ENCODE data around the gene FBH1. TPM values are rescaled to one million over a fixed set of nuclear protein-coding genes. Genes with fewer than 3 reads are reported as not detected.
A peak's percentile ranks its signal among the peaks of the same experiment; 100 is the strongest.

FBH1 gene
- total and polyA plus RNA-seq, 9 donors = 46.4 to 80.3 (median 74.7) TPM

DNA sequence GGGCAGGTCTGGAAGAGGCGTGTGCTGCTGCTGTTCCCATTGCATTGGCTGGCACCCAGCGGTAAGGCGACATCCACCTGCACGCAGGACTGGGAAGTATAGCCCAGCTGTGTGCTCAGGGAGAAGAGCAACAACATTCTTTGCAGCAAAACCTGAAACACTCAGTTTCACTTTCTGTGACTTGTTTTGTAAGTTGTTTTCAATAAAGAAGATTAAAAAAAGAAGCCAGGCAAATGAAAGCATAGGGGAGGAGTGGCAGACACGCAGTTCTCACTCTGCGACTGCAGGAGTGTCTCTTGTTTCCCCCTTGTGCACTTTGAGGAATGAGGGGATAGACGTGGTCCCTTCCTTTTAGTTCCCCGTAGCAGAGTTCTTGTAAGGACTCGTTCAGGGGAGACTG is 5.8 kb downstream of the FBH1 start:
- no peak overlapping the region for H3K4me3 ChIP-seq
- no peaks in the 10 kb centered on the region for H3K9me3 ChIP-seq
- H3K4me1 ChIP-seq (ENCODE audit: insufficient read depth) = peaks cover 6% of the 10 kb centered on the region
- no peaks in the 10 kb centered on the region for H3K27me3 ChIP-seq
- no peak overlapping the region for H3K27ac ChIP-seq
- WGBS, 3 donors = 37 to 55% (median 42%) methylated on average over 9 of the region's 9 CpGs
- no peak for DNase-seq
- no peaks in the 10 kb centered on the region for H3K36me3 ChIP-seq
- TF ChIP-seq, protein P1, sequence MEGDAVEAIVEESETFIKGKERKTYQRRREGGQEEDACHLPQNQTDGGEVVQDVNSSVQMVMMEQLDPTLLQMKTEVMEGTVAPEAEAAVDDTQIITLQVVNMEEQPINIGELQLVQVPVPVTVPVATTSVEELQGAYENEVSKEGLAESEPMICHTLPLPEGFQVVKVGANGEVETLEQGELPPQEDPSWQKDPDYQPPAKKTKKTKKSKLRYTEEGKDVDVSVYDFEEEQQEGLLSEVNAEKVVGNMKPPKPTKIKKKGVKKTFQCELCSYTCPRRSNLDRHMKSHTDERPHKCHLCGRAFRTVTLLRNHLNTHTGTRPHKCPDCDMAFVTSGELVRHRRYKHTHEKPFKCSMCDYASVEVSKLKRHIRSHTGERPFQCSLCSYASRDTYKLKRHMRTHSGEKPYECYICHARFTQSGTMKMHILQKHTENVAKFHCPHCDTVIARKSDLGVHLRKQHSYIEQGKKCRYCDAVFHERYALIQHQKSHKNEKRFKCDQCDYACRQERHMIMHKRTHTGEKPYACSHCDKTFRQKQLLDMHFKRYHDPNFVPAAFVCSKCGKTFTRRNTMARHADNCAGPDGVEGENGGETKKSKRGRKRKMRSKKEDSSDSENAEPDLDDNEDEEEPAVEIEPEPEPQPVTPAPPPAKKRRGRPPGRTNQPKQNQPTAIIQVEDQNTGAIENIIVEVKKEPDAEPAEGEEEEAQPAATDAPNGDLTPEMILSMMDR (IDR thresholded peaks at IDR 0.05) = no peak
- TF ChIP-seq EP300 (IDR thresholded peaks at IDR 0.05) (no peak), POLR2A (IDR thresholded peaks at IDR 0.05) (no peak)
- intact Hi-C loops (cut with DNase I) = loop anchor here in 1 of 4 donors (10.0 kb wide), 1 partner anchor 49 kb away; no protein-coding TSS in a partner anchor

DNA sequence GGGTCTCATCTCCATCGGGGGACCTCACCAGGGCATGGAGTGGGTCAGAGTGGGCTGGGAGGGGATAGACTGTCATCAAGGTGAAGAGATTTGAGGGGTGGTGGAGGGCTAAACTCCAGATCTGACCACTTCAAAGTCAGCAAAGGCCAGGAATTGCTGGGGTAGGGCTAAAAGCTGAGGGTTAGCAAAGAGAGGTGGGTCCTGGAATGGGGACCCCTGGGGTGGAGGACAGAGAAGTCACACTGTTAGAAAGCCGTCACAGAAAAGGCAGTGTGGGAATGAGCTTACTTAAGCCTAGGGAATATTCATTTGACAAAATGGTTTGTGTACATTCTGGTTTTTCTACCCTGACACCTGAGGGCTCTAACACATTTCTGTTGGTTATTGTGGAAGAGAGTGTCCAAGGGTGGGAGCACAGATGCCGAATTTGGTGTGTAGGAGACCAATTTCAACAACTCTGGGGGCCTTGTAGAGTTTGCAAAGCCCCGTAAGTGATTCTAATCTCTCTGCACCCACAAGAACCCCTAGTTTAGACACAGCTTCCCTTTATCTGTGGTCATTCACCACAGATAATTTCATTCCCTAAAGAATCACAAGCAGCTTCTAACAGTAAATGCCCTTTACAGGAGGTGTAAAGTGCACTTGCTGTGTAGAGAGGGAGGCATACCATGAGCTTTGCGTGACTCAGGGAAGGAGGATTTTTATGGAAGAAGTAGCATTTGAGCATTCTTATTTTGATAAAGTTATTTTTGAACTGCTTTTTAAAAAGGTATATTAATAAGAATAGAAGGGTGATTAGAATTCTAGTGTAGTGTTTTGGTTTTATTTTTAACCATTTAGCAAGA is 6.4 kb downstream of the FBH1 start:
- Histone ChIP-seq H3K27me3 (no peaks in the 10 kb centered on the region), H3K27ac (no peak overlapping the region), H3K36me3 (no peaks in the 10 kb centered on the region), H3K4me3 (no peak overlapping the region), H3K9me3 (no peaks in the 10 kb centered on the region), H3K4me1 (ENCODE audit: insufficient read depth) (peaks cover 4% of the 10 kb centered on the region)
- WGBS, 3 donors = 76 to 78% (median 78%) methylated on average over 5 of the region's 5 CpGs
- intact Hi-C loops (cut with DNase I) = loop anchor here in 1 of 4 donors (10.0 kb wide), 1 partner anchor 48 kb away; no protein-coding TSS in a partner anchor
- TF ChIP-seq EP300 (IDR thresholded peaks at IDR 0.05) (no peak), POLR2A (IDR thresholded peaks at IDR 0.05) (no peak)
- TF ChIP-seq, protein P1 (IDR thresholded peaks at IDR 0.05) = no peak
- DNase-seq = no peak

DNA sequence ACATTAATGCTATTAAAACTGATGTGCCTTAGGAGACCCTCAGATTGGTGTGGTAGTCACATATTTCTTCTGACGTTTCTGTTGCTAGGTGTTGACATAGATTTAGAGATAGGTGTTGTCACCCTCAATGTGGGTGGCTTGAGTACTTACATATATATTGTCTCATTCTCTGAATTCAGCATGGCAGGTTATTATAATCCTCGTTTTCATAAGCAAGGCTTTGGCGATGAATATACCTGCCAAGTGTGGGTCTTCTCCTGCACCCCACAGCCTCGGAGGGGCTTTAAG is 7.0 kb downstream of the FBH1 start:
- 79 to 91% (median 86%) methylated on average over 4 of the region's 4 CpGs for WGBS, 3 donors
- no peak for TF ChIP-seq POLR2A (IDR thresholded peaks at IDR 0.05)
- Histone ChIP-seq H3K9me3 (no peaks in the 10 kb centered on the region), H3K4me1 (ENCODE audit: insufficient read depth) (peaks cover 3% of the 10 kb centered on the region), H3K27me3 (no peaks in the 10 kb centered on the region), H3K36me3 (no peaks in the 10 kb centered on the region), H3K27ac (no peak overlapping the region), H3K4me3 (no peak overlapping the region)
- intact Hi-C loops (cut with DNase I) = loop anchor here in 1 of 4 donors (10.0 kb wide), 1 partner anchor 48 kb away; no protein-coding TSS in a partner anchor
- DNase-seq = no peak

DNA sequence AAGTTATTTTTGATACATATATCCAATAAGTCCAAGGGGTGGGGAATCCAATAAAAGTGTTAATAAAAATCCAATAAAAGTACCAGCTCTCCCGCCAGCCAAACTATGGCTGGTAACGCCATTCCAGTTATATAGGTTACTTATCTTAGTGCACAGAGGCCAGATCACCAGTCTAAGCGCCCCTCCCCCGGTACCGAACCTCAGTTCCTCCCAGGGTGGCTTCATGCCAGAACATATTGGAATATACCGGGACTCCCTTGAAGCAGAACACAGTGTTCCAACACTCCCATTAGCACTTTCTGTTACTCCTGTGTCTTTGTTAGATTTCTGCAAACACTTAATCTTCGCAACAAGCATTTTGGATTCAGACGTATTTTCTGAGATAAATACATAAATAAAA is 7.5 kb downstream of the FBH1 start:
- no peaks in the 10 kb centered on the region for H3K27me3 ChIP-seq
- H3K4me1 ChIP-seq (ENCODE audit: insufficient read depth) = peaks cover 2% of the 10 kb centered on the region
- H3K27ac ChIP-seq = no peak overlapping the region
- no peaks in the 10 kb centered on the region for H3K9me3 ChIP-seq
- intact Hi-C loops (cut with DNase I) = loop anchor here in 1 of 4 donors (10.0 kb wide), 1 partner anchor 47 kb away; no protein-coding TSS in a partner anchor
- no peaks in the 10 kb centered on the region for H3K36me3 ChIP-seq
- 57 to 77% (median 76%) methylated on average over 8 of the region's 8 CpGs for WGBS, 3 donors
- peak in 1 of 5 donors; percentile 61 for DNase-seq
- H3K4me3 ChIP-seq = no peak overlapping the region
- TF ChIP-seq, protein P1 (IDR thresholded peaks at IDR 0.05) = no peak
- no peak for TF ChIP-seq EP300 (IDR thresholded peaks at IDR 0.05)
- TF ChIP-seq POLR2A (IDR thresholded peaks at IDR 0.05) = no peak

DNA sequence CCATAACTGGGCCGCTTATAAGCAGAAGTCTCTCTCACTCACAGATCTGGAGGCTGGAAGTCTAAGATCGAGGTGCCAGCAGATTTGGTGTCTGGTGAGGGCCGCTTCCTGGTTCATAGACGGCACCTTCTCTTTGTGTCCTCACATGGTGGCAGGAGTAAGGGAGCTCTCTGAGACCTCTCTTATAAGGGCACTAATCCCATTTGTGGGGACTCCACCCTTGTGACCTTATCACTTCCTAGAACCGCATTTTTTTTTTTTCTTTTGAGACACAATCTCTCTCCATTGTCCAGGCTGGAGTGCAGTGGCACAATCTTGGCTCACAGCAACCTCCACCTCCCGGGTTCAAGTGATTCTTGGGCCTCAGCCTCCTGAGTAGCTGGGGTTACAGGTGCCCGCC is 8.1 kb downstream of the FBH1 start:
- Histone ChIP-seq H3K27ac (no peak overlapping the region), H3K4me1 (ENCODE audit: insufficient read depth) (peaks cover 2% of the 10 kb centered on the region), H3K36me3 (no peaks in the 10 kb centered on the region), H3K27me3 (no peaks in the 10 kb centered on the region), H3K9me3 (no peaks in the 10 kb centered on the region), H3K4me3 (no peak overlapping the region)
- DNase-seq = no peak
- no peak for TF ChIP-seq EP300 (IDR thresholded peaks at IDR 0.05)
- TF ChIP-seq, protein P1 (IDR thresholded peaks at IDR 0.05) = no peak
- no peak for TF ChIP-seq POLR2A (IDR thresholded peaks at IDR 0.05)
- intact Hi-C loops (cut with DNase I) = loop anchor here in 1 of 4 donors (10.0 kb wide), 1 partner anchor 47 kb away; no protein-coding TSS in a partner anchor
- whole genome bisulfite sequencing, 3 donors = 92 to 99% (median 97%) methylated on average over 7 of the region's 7 CpGs
